ENCODE measurements around the gene TRAPPC12.

Gene TRAPPC12

GRCh38 chr2:3379647-3380534 lies at the start of gene TRAPPC12:
Gene TRAPPC12, plus strand, starts transcription at chr2:3379694. Its CDS starts 7,930 bp downstream, at chr2:3387624.
- TF ChIP-seq GATA2 (IDR thresholded peaks at IDR 0.05; ENCODE audit: low read depth, low read length) (no peak), GATA3 (IDR thresholded peaks at IDR 0.05; ENCODE audit: low read depth, low read length) (no peak)

GRCh38 chr2:3332133-3332532 lies 47.4 kb upstream of the TRAPPC12 start:
- TF ChIP-seq GATA3 (IDR thresholded peaks at IDR 0.05; ENCODE audit: low read depth, low read length) (no peak), GATA2 (IDR thresholded peaks at IDR 0.05; ENCODE audit: low read depth, low read length) (no peak)

- TF ChIP-seq GATA3 (IDR thresholded peaks at IDR 0.05; ENCODE audit: low read depth, low read length), result no peak
- no peak for TF ChIP-seq GATA2 (IDR thresholded peaks at IDR 0.05; ENCODE audit: low read depth, low read length)
Observed at GRCh38 chr2:3334392-3335345, 44.8 kb upstream of the TRAPPC12 start.

GRCh38 chr2:3336844-3337243 lies 42.6 kb upstream of the TRAPPC12 start:
- TF ChIP-seq GATA3 (IDR thresholded peaks at IDR 0.05; ENCODE audit: low read depth, low read length) (no peak), GATA2 (IDR thresholded peaks at IDR 0.05; ENCODE audit: low read depth, low read length) (no peak)

- TF ChIP-seq GATA2 (IDR thresholded peaks at IDR 0.05; ENCODE audit: low read depth, low read length) (no peak), GATA3 (IDR thresholded peaks at IDR 0.05; ENCODE audit: low read depth, low read length) (no peak)
Observed at GRCh38 chr2:3338340-3338739, 41.2 kb upstream of the TRAPPC12 start.

GRCh38 chr2:3340144-3340543 lies 39.4 kb upstream of the TRAPPC12 start:
- TF ChIP-seq GATA3 (IDR thresholded peaks at IDR 0.05; ENCODE audit: low read depth, low read length) (no peak), GATA2 (IDR thresholded peaks at IDR 0.05; ENCODE audit: low read depth, low read length) (no peak)

- TF ChIP-seq GATA3 (IDR thresholded peaks at IDR 0.05; ENCODE audit: low read depth, low read length) (no peak), GATA2 (IDR thresholded peaks at IDR 0.05; ENCODE audit: low read depth, low read length) (no peak)
Observed at GRCh38 chr2:3341336-3341735, 38.2 kb upstream of the TRAPPC12 start.

- TF ChIP-seq GATA2 (IDR thresholded peaks at IDR 0.05; ENCODE audit: low read depth, low read length) (no peak), GATA3 (IDR thresholded peaks at IDR 0.05; ENCODE audit: low read depth, low read length) (no peak)
Observed at GRCh38 chr2:3342324-3342723, 37.2 kb upstream of the TRAPPC12 start.

- no peak for TF ChIP-seq GATA2 (IDR thresholded peaks at IDR 0.05; ENCODE audit: low read depth, low read length)
- TF ChIP-seq GATA3 (IDR thresholded peaks at IDR 0.05; ENCODE audit: low read depth, low read length), result no peak
Observed at GRCh38 chr2:3343012-3343411, 36.5 kb upstream of the TRAPPC12 start.

- TF ChIP-seq GATA3 (IDR thresholded peaks at IDR 0.05; ENCODE audit: low read depth, low read length), result no peak
Observed at GRCh38 chr2:3344897-3345296, 34.6 kb upstream of the TRAPPC12 start.

- TF ChIP-seq GATA3 (IDR thresholded peaks at IDR 0.05; ENCODE audit: low read depth, low read length), result no peak
- TF ChIP-seq GATA2 (IDR thresholded peaks at IDR 0.05; ENCODE audit: low read depth, low read length), result peak; percentile 90
Observed at GRCh38 chr2:3345621-3346020, 33.9 kb upstream of the TRAPPC12 start.

- TF ChIP-seq GATA3 (IDR thresholded peaks at IDR 0.05; ENCODE audit: low read depth, low read length), result no peak
- no peak for TF ChIP-seq GATA2 (IDR thresholded peaks at IDR 0.05; ENCODE audit: low read depth, low read length)
Observed at GRCh38 chr2:3348767-3349166, 30.7 kb upstream of the TRAPPC12 start.

GRCh38 chr2:3349211-3349693 lies 30.2 kb upstream of the TRAPPC12 start:
- TF ChIP-seq GATA2 (IDR thresholded peaks at IDR 0.05; ENCODE audit: low read depth, low read length) (no peak), GATA3 (IDR thresholded peaks at IDR 0.05; ENCODE audit: low read depth, low read length) (no peak)

- no peak for TF ChIP-seq GATA3 (IDR thresholded peaks at IDR 0.05; ENCODE audit: low read depth, low read length)
- no peak for TF ChIP-seq GATA2 (IDR thresholded peaks at IDR 0.05; ENCODE audit: low read depth, low read length)
Observed at GRCh38 chr2:3354986-3355385, 24.5 kb upstream of the TRAPPC12 start.

Measured in SH-SY5Y (cell line).